Measurements from ENCODE around the gene COL4A2. TPM values are rescaled to one million over a fixed set of nuclear protein-coding genes. Genes with fewer than 3 reads are reported as not detected.
"Not testable (repeated sequence)": the region's sequence is repeated elsewhere in the genome, so short reads cannot be mapped to it uniquely, and the experiment has no call there.

Gene COL4A2
- total RNA-seq, 1 donor from 2014 or later = 511 TPM

DNA sequence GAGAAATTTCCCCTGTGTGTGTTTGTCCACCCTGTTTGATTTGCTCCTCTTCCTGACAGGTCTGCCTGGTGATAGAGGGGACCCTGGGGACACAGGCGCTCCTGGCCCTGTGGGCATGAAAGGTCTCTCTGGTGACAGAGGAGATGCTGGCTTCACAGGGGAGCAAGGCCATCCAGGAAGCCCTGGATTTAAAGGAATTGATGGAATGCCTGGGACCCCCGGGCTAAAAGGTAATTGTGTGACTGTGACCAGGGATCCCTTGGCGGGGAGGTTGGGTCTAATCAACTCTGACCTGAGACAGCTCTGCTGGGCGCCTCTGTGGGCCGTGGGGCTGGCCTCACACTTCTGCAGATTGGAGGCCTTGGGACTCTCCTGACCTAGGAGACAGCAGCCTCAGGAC lies 173.1 kb downstream of the COL4A2 start:
- H3K9ac ChIP-seq (ENCODE audit: low read depth in 1 of 3, low read length in 3 of 3) = no peak overlapping the region
- H3K27ac ChIP-seq (ENCODE audit: low read depth, low read length) = no peak overlapping the region

DNA sequence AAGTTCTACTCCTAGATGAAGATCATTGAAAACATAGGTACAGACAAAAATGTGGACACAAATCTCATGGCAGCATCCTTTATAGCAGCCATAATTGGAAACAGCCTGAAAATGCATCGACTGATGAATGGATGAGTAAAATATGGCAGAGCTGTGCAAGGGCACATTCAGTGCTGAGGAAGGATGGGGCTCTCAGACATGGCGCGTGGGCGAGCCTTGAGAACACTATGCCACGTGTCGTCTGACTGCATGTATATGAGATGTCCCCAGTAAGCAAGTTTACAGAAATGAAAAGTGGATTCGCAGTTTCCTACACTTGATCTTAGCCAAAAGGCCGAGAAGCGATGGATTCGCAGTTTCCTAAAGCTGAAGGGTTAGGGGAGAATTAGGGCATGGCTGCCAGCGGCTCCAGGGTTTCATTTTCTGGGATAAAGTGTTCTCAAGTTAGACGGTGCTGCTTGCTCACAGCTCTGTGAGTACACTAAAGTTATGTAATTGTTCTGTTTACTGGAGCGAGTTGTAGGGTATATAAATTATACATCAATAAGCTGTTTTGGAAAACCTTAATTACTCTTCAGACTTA lies 176.4 kb downstream of the COL4A2 start:
- H3K4me1 ChIP-seq (ENCODE audit: control insufficient read depth in 3 of 3, insufficient read depth in 3 of 3, low read length in 3 of 3) = peaks cover 0 to 5% (median 0%) of the 10 kb centered on the region in 3 donors
- H3K27ac ChIP-seq (ENCODE audit: low read depth, low read length) = no peak overlapping the region
- H3K9ac ChIP-seq (ENCODE audit: low read depth in 1 of 3, low read length in 3 of 3) = no peak overlapping the region
- no peaks in the 10 kb centered on the region for H3K9me3 ChIP-seq (ENCODE audit: control insufficient read depth in 3 of 3, low read length in 3 of 3)
- H3K27me3 ChIP-seq (ENCODE audit: control insufficient read depth in 3 of 3, insufficient read depth in 3 of 3, low read length in 3 of 3) = no peaks in the 10 kb centered on the region
- no peak overlapping the region for H3K4me3 ChIP-seq (ENCODE audit: low read length in 3 of 3)
- peaks cover 13 to 24% (median 23%) of the 10 kb centered on the region in 3 donors for H3K36me3 ChIP-seq (ENCODE audit: control insufficient read depth in 3 of 3, insufficient read depth in 3 of 3, low read length in 3 of 3)

More for the DNA sequence above, 173.1 kb downstream of the COL4A2 start:
- Histone ChIP-seq H3K27me3 (ENCODE audit: control insufficient read depth in 3 of 3, insufficient read depth in 3 of 3, low read length in 3 of 3) (no peaks in the 10 kb centered on the region), H3K4me1 (ENCODE audit: control insufficient read depth in 3 of 3, insufficient read depth in 3 of 3, low read length in 3 of 3) (peaks cover 0 to 14% (median 6%) of the 10 kb centered on the region in 3 donors), H3K9me3 (ENCODE audit: control insufficient read depth in 3 of 3, low read length in 3 of 3) (no peaks in the 10 kb centered on the region), H3K36me3 (ENCODE audit: control insufficient read depth in 3 of 3, insufficient read depth in 3 of 3, low read length in 3 of 3) (peaks cover 20 to 33% (median 29%) of the 10 kb centered on the region in 3 donors), H3K4me3 (ENCODE audit: low read length in 3 of 3) (no peak overlapping the region)

DNA sequence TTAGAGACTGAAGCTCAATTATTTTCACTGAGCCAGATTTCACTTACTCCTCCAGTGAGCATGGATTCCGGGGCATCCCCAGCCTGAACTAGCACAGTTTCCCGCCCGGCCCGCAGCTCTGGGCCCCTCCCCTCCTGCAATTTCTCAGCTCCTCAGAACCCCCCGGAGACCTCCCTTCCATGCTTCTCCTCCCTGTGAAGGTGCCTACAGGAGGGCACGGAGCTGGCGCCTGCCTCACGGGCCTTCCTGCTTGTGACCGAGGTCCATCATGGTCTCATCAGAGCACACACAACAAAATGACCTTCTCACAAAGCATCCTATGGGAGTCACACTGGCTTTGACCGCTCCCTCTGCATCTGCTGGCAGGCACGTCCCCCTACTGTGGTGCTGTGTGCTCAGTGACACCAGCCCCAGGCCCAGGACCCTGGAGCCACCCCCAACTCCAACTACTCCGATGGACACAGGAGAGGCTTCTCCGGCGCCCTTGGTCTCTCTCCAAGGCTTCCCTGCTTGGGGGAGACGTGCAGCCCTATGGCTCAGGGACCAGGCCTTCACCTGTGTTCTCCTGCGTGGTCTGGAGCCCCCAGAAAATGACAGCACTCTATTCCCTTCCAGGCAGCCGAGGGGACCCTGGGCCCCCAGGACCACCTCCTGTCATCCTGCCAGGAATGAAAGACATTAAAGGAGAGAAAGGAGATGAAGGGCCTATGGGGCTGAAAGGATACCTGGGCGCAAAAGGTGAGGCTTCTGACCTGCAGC lies 177.4 kb downstream of the COL4A2 start:
- H3K36me3 ChIP-seq (ENCODE audit: control insufficient read depth in 3 of 3, insufficient read depth in 3 of 3, low read length in 3 of 3) = peaks cover 13 to 25% (median 22%) of the 10 kb centered on the region in 3 donors
- H3K9ac ChIP-seq (ENCODE audit: low read depth in 1 of 3, low read length in 3 of 3) = no peak overlapping the region

DNA sequence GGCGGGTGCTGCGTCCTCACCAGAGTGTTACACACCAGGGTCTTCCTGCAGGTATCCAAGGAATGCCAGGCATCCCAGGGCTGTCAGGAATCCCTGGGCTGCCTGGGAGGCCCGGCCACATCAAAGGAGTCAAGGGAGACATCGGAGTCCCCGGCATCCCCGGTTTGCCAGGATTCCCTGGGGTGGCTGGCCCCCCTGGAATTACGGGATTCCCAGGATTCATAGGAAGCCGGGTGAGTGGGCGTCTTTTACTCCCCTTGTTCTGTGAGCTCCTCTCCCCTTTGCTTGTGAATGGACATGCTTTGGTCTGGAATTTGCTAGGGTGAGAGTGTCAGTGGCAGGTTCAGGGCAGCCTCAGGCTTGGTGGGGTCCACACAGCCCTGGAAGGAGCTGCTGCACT lies 178.5 kb downstream of the COL4A2 start:
- Histone ChIP-seq H3K36me3 (ENCODE audit: control insufficient read depth in 3 of 3, insufficient read depth in 3 of 3, low read length in 3 of 3) (peaks cover 13 to 25% (median 19%) of the 10 kb centered on the region in 3 donors), H3K9ac (ENCODE audit: low read depth in 1 of 3, low read length in 3 of 3) (no peak overlapping the region), H3K9me3 (ENCODE audit: control insufficient read depth in 3 of 3, low read length in 3 of 3) (no peaks in the 10 kb centered on the region), H3K27me3 (ENCODE audit: control insufficient read depth in 3 of 3, insufficient read depth in 3 of 3, low read length in 3 of 3) (no peaks in the 10 kb centered on the region), H3K4me1 (ENCODE audit: control insufficient read depth in 3 of 3, insufficient read depth in 3 of 3, low read length in 3 of 3) (no peaks in the 10 kb centered on the region), H3K27ac (ENCODE audit: low read depth, low read length) (no peak overlapping the region), H3K4me3 (ENCODE audit: low read length in 3 of 3) (no peak overlapping the region)

More for the DNA sequence above, 177.4 kb downstream of the COL4A2 start:
- Histone ChIP-seq H3K4me1 (ENCODE audit: control insufficient read depth in 3 of 3, insufficient read depth in 3 of 3, low read length in 3 of 3) (no peaks in the 10 kb centered on the region), H3K27ac (ENCODE audit: low read depth, low read length) (no peak overlapping the region), H3K27me3 (ENCODE audit: control insufficient read depth in 3 of 3, insufficient read depth in 3 of 3, low read length in 3 of 3) (no peaks in the 10 kb centered on the region), H3K4me3 (ENCODE audit: low read length in 3 of 3) (no peak overlapping the region), H3K9me3 (ENCODE audit: control insufficient read depth in 3 of 3, low read length in 3 of 3) (no peaks in the 10 kb centered on the region)

DNA sequence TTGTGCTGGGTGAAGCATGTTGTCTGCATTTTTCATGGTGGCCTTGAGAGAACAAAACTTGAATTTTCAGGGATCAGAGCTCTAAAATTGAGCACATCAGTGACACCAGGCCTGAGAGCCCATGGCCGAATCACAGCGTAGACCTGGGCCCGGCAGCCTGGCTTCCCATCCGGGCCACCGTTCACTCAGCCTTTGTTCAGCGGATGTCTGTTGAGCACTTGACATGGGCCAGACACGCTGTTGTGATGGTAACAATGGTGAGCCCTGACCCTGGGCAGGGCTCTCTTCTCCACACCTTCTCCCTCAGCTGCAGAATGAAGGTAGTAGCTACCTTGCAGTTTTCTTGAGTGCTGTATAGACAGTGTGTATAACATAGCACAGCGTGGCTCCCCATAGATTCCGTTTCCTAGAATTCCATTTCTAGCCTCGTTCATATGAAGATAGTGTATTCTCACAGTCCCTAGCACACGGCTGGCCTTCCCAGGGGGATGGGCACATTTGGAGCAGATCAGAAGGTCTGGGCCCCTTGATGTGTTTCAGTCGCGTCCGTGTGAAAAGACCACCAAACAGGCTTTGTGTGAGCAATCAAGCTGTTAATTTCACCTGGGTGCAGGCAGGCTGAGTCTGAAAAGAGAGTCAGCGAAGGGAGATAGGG lies 179.1 kb downstream of the COL4A2 start:
- Histone ChIP-seq H3K4me3 (ENCODE audit: low read length in 3 of 3) (no peak overlapping the region), H3K27ac (ENCODE audit: low read depth, low read length) (no peak overlapping the region), H3K4me1 (ENCODE audit: control insufficient read depth in 3 of 3, insufficient read depth in 3 of 3, low read length in 3 of 3) (no peaks in the 10 kb centered on the region), H3K9ac (ENCODE audit: low read depth in 1 of 3, low read length in 3 of 3) (no peak overlapping the region), H3K36me3 (ENCODE audit: control insufficient read depth in 3 of 3, insufficient read depth in 3 of 3, low read length in 3 of 3) (peaks cover 13 to 29% (median 25%) of the 10 kb centered on the region in 3 donors), H3K9me3 (ENCODE audit: control insufficient read depth in 3 of 3, low read length in 3 of 3) (no peaks in the 10 kb centered on the region), H3K27me3 (ENCODE audit: control insufficient read depth in 3 of 3, insufficient read depth in 3 of 3, low read length in 3 of 3) (no peaks in the 10 kb centered on the region)

DNA sequence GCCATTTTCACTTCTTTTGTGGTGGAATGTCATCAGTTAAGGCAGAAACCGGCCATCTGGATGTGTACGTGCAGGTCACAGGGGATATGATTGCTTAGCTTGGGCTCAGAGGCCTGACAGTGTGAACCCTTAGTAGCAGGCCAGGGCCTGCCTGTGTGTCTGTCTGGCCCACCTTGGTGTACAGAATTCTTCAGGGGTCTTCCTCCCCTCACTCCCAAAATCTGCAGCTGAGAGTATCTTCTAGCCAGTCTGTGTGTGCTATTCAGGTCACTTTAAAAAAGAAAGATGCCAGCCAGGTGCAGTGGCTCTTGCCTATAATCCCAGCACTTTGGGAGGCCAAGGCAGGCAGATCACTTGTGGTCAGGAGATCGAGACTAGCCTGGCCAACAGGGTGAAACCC lies 179.8 kb downstream of the COL4A2 start:
- not testable (repeated sequence) for H3K4me3 ChIP-seq (ENCODE audit: low read length in 3 of 3); H3K9me3 ChIP-seq (ENCODE audit: control insufficient read depth in 3 of 3, low read length in 3 of 3); H3K27me3 ChIP-seq (ENCODE audit: control insufficient read depth in 3 of 3, insufficient read depth in 3 of 3, low read length in 3 of 3); H3K27ac ChIP-seq (ENCODE audit: low read depth, low read length); H3K4me1 ChIP-seq (ENCODE audit: control insufficient read depth in 3 of 3, insufficient read depth in 3 of 3, low read length in 3 of 3); H3K9ac ChIP-seq (ENCODE audit: low read depth in 1 of 3, low read length in 3 of 3)
- peaks cover 18 to 32% (median 29%) of the 10 kb centered on the region in 3 donors for H3K36me3 ChIP-seq (ENCODE audit: control insufficient read depth in 3 of 3, insufficient read depth in 3 of 3, low read length in 3 of 3)

DNA sequence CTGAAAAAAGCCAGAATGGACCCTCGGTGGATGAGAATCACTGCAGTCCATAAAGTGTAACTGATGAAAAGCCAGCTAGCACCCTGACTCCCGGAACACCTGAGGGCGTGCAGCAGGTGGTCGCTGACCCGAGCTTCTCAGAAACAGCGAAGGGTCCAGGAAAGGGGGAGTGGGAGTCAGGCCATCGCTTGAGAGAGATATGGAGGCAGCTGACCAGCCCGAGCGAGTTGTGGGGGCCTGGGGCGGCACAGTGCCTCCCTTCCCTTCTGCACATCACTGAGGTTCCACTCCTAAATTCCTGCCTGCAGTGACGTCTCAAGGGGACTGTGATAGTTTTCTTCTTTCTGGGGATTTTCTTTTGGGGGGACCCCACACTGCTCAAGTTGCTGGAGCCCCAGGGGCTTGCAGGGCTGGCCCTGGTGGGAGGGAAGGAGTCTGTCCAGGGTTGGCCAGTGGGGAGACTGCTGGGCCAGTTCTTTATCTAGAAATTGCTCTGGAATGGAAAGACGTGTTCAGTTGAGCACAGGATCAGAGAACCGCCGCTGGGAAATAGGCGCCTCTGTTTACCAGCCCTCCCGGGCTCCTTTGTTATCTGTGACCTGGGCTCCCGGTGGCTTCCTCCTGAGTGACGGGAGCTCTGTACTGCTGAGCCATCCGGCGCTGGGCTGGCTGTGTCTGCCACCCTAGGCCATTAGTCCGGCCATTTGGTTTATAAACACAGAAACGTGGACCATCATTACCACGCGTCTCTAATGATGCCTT lies 183.1 kb downstream of the COL4A2 start:
- Histone ChIP-seq H3K27me3 (ENCODE audit: control insufficient read depth in 3 of 3, insufficient read depth in 3 of 3, low read length in 3 of 3) (no peaks in the 10 kb centered on the region), H3K9me3 (ENCODE audit: control insufficient read depth in 3 of 3, low read length in 3 of 3) (no peaks in the 10 kb centered on the region), H3K4me1 (ENCODE audit: control insufficient read depth in 3 of 3, insufficient read depth in 3 of 3, low read length in 3 of 3) (no peaks in the 10 kb centered on the region), H3K27ac (ENCODE audit: low read depth, low read length) (no peak overlapping the region), H3K4me3 (ENCODE audit: low read length in 3 of 3) (no peak overlapping the region), H3K9ac (ENCODE audit: low read depth in 1 of 3, low read length in 3 of 3) (no peak overlapping the region), H3K36me3 (ENCODE audit: control insufficient read depth in 3 of 3, insufficient read depth in 3 of 3, low read length in 3 of 3) (peaks cover 17 to 34% (median 31%) of the 10 kb centered on the region in 3 donors)

DNA sequence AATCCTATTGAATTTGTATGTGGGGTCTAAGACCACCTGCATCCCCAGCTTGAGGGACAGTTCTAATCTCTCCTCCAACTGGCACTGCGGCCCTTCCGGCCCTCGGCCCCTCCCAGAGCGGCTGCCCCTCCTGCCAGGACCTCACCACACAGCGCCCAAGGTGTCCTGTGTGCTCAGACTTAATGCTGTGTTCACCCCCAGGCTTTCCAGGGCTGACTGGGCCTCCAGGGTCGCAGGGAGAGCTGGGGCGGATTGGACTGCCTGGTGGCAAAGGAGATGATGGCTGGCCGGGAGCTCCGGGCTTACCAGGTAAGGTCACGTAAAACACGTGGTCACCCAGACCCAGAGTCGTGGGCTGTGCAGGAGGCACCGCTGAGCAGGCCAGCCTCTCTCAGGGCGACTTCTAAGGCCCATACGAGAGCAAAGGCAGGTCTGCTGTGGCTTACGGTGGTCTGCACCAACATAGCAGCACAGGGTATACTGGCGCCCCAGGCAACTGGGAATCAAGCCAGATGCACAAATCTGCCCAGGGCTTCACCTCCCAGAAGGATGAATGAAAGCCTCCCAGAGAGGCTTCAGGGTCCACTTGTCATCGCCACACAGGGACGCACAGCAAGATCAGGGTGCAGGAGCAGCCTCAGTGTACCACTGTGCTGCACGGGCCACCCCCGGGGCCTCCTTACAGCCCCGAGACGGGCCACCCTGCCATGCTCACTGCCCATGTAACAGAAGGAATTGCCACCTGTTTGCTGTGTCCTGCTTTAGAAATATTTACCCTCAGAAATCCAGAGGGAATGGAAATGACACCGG lies 185.0 kb downstream of the COL4A2 start:
- Histone ChIP-seq H3K27me3 (ENCODE audit: control insufficient read depth in 3 of 3, insufficient read depth in 3 of 3, low read length in 3 of 3) (no peaks in the 10 kb centered on the region), H3K9ac (ENCODE audit: low read depth in 1 of 3, low read length in 3 of 3) (no peak overlapping the region), H3K27ac (ENCODE audit: low read depth, low read length) (no peak overlapping the region), H3K4me1 (ENCODE audit: control insufficient read depth in 3 of 3, insufficient read depth in 3 of 3, low read length in 3 of 3) (no peaks in the 10 kb centered on the region), H3K4me3 (ENCODE audit: low read length in 3 of 3) (no peak overlapping the region), H3K9me3 (ENCODE audit: control insufficient read depth in 3 of 3, low read length in 3 of 3) (no peaks in the 10 kb centered on the region), H3K36me3 (ENCODE audit: control insufficient read depth in 3 of 3, insufficient read depth in 3 of 3, low read length in 3 of 3) (peaks cover 21 to 47% (median 44%) of the 10 kb centered on the region in 3 donors)

Data from skeletal muscle tissue (tissue), 4 donors.